Kidney epithelial cell (primary cell): ENCODE results near the gene PTPN12. TPM values are rescaled to one million over a fixed set of nuclear protein-coding genes. Genes with fewer than 3 reads are reported as not detected.

Experiments
- DNase-seq: peaks from one replicate; pipeline ENCODE4 v3.0.0-alpha.2; 2010; ENCODE audit warnings: low read depth
- H3K27me3 ChIP-seq: 2 replicates; pipeline ENCODE4 v1.6.0; 2011; ENCODE audit warnings: low read length; ENCODE audit not compliant: control insufficient read depth, insufficient read depth
- H3K36me3 ChIP-seq: 2 replicates; pipeline ENCODE4 v1.5.1; 2011; ENCODE audit warnings: low read length; ENCODE audit not compliant: control insufficient read depth, insufficient read depth
- H3K4me3 ChIP-seq: 2 replicates; pipeline ENCODE4 v1.5.1; 2011; ENCODE audit warnings: low read depth, mild to moderate bottlenecking, control low read depth, low read length
- CTCF ChIP-seq: IDR thresholded peaks from 2 replicates; pipeline ENCODE4 v1.5.1; 2011; ENCODE audit warnings: mild to moderate bottlenecking, moderate library complexity, low read length, control low read depth, inconsistent platforms; ENCODE audit not compliant: insufficient read depth, poor library complexity, severe bottlenecking
- total RNA-seq: library from RNA; depleted of rRNA; stranded (reverse); fragments of >200 nt; gene quantifications from 2 replicates; pipeline ENCODE4 v1.2.3, GENCODE V29; 2015

PTPN12 gene
- total RNA-seq, 1 donor from 2014 or later: 57.7 TPM

DNA sequence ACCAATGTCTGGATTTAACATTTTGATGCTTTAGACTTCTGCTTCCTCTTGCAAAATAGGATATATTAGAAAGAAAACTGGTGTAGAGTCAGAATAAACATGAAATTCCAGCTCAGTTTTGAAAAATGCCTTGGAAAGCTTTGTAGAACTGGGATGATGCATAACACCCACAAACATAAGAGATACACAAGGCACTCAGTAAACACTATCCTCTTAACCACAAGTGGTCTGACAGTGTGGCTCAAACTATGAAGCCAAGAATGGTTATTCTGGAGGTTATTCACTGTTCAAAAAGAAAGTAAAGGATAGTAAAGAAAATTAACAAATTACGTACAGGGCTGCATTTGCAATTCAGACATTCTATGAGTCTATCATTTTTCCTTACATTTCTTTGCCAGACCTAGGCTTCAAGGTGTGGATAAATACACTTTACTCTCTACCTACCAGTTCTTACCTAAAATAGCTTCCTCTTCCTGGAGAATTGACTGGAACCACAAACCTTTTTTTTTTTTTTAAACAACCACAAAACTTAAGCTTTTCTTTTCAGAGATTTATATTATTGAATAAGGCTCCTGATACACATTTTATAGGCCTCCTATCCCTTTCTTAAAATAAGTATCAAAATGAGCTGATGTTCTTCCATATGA is 150.1 kb downstream of the PTPN12 start:
- no peaks in the 10 kb centered on the region for H3K27me3 ChIP-seq

DNA sequence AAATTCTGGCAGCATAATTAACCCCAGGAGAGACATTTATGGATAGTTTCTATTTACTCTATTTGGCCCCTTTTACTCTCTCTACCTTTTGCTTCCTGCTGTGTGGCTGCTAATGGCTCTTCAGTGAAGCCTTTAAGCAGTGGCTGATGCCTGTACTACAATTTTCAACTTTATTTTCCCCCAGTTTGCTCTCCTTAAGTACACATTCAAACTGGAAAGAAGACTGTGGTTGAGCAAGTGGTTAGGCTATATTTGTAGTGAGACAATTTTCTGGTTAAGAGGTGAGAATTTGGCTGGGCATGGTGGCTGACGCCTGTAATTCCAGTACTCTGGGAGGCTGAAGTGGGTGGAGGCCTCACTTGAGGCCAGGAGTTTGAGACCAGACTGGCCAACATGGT is 150.7 kb downstream of the PTPN12 start:
- no peak overlapping the region for H3K4me3 ChIP-seq
- TF ChIP-seq CTCF: no peak
- DNase-seq: no peak
- H3K36me3 ChIP-seq: no peaks in the 10 kb centered on the region
- no peaks in the 10 kb centered on the region for H3K27me3 ChIP-seq

More for the DNA sequence above, 150.1 kb downstream of the PTPN12 start:
- Histone ChIP-seq H3K36me3 (no peaks in the 10 kb centered on the region), H3K4me3 (no peak overlapping the region)
- TF ChIP-seq CTCF: no peak
- no peak for DNase-seq

Other genes with a start within 250 kb of the PTPN12 start
- gene GSAP, start 120.9 kb upstream of the PTPN12 start, total RNA-seq: 3.6 and 4.3 TPM in 2 replicates
- gene RSBN1L, start 159.2 kb downstream of the PTPN12 start, total RNA-seq: 8.7 and 15.5 TPM in 2 replicates